GM12892 (cell line): Measurements from ENCODE around the gene MAP2K5.

ENCODE experiments used
- POLR2A ChIP-seq: IDR thresholded peaks from 2 replicates; pipeline ENCODE4 v1.6.1; 2011; ENCODE audit warnings: low read depth, low read length, control low read depth
- POLR2AphosphoS5 ChIP-seq: IDR thresholded peaks from 2 replicates; pipeline ENCODE4 v1.6.1; 2011; ENCODE audit warnings: low read depth, low read length, control low read depth
- TAF1 ChIP-seq: IDR thresholded peaks from 2 replicates; pipeline ENCODE4 v1.6.1; 2011; ENCODE audit warnings: low read depth, mild to moderate bottlenecking, control low read depth, low read length, borderline replicate concordance

DNA sequence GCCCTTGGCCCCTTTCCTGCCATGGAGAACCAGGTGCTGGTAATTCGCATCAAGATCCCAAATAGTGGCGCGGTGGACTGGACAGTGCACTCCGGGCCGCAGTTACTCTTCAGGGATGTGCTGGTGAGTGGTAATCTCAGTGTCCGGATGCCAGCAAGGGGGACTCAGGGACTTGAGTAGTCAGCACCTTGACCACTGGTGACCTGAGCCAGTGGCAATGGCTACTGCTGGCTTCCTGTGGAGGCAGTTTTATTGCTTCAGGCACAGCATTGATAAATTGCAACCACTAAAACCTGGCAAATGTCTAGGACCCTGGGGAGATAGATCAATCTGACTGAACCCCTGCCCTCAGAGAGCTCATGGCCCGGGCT is 830 bp downstream of the MAP2K5 start:
- TF ChIP-seq POLR2A = no peak
- no peak for TF ChIP-seq POLR2AphosphoS5
- no peak for TF ChIP-seq TAF1
